ENCODE measurements around the gene BANK1.

DNA sequence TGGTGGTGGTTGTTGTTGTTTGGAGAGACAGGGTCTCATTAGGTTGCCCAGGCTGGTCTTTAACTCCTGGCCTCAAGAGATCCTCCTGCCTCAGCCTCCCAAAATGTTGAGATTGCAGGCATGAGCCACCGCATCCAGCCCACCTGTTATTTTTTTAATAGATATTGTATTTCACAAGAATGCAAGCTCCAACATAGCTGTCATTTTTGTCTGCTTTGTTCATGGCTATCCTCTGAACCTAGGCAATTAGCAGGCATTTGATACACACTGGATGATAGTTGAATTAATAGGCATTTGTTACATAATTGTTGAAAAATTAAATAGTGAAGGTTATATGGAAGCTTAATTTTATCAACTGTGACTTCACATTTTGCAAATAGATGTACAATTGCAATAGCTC is 64.7 kb downstream of the BANK1 start:
- TF ChIP-seq, protein P1, sequence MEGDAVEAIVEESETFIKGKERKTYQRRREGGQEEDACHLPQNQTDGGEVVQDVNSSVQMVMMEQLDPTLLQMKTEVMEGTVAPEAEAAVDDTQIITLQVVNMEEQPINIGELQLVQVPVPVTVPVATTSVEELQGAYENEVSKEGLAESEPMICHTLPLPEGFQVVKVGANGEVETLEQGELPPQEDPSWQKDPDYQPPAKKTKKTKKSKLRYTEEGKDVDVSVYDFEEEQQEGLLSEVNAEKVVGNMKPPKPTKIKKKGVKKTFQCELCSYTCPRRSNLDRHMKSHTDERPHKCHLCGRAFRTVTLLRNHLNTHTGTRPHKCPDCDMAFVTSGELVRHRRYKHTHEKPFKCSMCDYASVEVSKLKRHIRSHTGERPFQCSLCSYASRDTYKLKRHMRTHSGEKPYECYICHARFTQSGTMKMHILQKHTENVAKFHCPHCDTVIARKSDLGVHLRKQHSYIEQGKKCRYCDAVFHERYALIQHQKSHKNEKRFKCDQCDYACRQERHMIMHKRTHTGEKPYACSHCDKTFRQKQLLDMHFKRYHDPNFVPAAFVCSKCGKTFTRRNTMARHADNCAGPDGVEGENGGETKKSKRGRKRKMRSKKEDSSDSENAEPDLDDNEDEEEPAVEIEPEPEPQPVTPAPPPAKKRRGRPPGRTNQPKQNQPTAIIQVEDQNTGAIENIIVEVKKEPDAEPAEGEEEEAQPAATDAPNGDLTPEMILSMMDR (IDR thresholded peaks at IDR 0.05; ENCODE audit: low read depth, low read length) = no peak
- TF ChIP-seq POLR2A (IDR thresholded peaks at IDR 0.05; ENCODE audit: extremely low read depth, insufficient read length) (no peak), MAX (IDR thresholded peaks at IDR 0.05; ENCODE audit: low read depth, low read length) (no peak)
